ENCODE measurements around the gene TMEM259. TPM values are rescaled to one million over a fixed set of nuclear protein-coding genes. Genes with fewer than 3 reads are reported as not detected.
A peak's percentile ranks its signal among the peaks of the same experiment; 100 is the strongest.

The TMEM259 gene
- total and polyA plus RNA-seq, 2 of the 13 experiments (the other 11 are each of a cell fraction or from before 2014, with no cell fraction given) = 64.7 to 164 TPM

DNA sequence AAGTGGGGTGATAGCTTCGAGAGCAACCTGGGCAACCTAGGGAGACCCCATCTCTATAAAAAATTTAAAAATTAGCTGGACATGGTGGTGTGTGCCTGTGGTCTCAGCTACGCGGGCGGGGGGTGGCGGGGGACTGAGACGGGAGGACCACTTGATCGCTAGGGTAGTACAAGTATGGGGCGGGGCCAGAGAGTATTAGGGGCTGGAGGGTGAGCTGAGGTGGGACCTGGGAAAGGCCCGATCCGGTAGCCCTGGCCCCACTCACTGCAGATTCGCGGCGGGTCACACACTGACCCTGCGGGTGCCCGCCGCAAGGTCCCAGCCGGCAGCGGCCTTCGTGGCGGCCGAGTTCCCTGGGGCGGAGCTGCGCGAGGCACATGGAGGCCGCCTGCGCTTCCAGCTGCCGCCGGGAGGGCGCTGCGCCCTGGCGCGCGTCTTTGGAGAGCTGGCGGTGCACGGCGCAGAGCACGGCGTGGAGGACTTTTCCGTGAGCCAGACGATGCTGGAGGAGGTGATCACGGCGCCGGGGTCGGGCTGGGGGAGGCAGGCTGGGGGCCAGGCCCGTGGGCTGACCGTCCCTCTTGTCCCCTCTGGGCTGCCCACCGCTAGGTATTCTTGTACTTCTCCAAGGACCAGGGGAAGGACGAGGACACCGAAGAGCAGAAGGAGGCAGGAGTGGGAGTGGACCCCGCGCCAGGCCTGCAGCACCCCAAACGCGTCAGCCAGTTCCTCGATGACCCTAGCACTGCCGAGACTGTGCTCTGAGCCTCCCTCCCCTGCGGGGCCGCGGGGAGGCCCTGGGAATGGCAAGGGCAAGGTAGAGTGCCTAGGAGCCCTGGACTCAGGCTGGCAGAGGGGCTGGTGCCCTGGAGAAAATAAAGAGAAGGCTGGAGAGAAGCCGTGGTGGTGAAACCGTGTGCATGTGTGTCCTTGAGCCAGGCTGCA, 44.0 kb upstream of the TMEM259 start (continued):
- TF ChIP-seq, protein P1, sequence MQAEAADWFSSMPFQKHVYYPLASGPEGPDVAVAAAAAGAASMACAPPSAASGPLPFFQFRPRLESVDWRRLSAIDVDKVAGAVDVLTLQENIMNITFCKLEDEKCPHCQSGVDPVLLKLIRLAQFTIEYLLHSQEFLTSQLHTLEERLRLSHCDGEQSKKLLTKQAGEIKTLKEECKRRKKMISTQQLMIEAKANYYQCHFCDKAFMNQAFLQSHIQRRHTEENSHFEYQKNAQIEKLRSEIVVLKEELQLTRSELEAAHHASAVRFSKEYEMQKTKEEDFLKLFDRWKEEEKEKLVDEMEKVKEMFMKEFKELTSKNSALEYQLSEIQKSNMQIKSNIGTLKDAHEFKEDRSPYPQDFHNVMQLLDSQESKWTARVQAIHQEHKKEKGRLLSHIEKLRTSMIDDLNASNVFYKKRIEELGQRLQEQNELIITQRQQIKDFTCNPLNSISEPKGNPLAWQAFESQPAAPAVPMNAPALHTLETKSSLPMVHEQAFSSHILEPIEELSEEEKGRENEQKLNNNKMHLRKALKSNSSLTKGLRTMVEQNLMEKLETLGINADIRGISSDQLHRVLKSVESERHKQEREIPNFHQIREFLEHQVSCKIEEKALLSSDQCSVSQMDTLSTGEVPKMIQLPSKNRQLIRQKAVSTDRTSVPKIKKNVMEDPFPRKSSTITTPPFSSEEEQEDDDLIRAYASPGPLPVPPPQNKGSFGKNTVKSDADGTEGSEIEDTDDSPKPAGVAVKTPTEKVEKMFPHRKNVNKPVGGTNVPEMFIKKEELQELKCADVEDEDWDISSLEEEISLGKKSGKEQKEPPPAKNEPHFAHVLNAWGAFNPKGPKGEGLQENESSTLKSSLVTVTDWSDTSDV (CRISPR knock-in tag; IDR thresholded peaks at IDR 0.05) = peak; percentile 91
- TF ChIP-seq GABPA (IDR thresholded peaks at IDR 0.05; ENCODE audit: low read depth, low read length) (no peak), GABPA (CRISPR knock-in tag; IDR thresholded peaks at IDR 0.05; ENCODE audit: low read depth) (no peak), ZNF20 (CRISPR knock-in tag; IDR thresholded peaks at IDR 0.05) (no peak), ZSCAN30 (CRISPR knock-in tag; IDR thresholded peaks at IDR 0.05) (no peak), MED1 (CRISPR knock-in tag; IDR thresholded peaks at IDR 0.05) (peak; percentile 35; the same call in 1 of the 2 replicates), KMT2A (CRISPR knock-in tag; IDR thresholded peaks at IDR 0.05) (peak; percentile 53), ZMYM3 (CRISPR knock-in tag; IDR thresholded peaks at IDR 0.05) (no peak), ZNF891 (CRISPR knock-in tag; IDR thresholded peaks at IDR 0.05) (peak; percentile 22; the same call in 1 of the 2 replicates), KLF12 (CRISPR knock-in tag; IDR thresholded peaks at IDR 0.05; ENCODE audit: borderline replicate concordance) (no peak), REL (CRISPR knock-in tag; conservative IDR thresholded peaks at IDR 0.05) (no peak), ZMYM4 (CRISPR knock-in tag; IDR thresholded peaks at IDR 0.05) (peak; percentile 29; the same call in 1 of the 2 replicates)
- TF ChIP-seq, protein P2, sequence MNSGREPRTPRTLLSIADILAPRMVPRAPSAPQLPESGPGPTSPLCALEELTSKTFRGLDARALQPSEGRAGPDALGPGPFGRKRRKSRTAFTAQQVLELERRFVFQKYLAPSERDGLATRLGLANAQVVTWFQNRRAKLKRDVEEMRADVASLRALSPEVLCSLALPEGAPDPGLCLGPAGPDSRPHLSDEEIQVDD (CRISPR knock-in tag; IDR thresholded peaks at IDR 0.05; ENCODE audit: borderline replicate concordance) = peak; percentile 77; the same call in 1 of the 2 replicates
- TF ChIP-seq, protein P3, sequence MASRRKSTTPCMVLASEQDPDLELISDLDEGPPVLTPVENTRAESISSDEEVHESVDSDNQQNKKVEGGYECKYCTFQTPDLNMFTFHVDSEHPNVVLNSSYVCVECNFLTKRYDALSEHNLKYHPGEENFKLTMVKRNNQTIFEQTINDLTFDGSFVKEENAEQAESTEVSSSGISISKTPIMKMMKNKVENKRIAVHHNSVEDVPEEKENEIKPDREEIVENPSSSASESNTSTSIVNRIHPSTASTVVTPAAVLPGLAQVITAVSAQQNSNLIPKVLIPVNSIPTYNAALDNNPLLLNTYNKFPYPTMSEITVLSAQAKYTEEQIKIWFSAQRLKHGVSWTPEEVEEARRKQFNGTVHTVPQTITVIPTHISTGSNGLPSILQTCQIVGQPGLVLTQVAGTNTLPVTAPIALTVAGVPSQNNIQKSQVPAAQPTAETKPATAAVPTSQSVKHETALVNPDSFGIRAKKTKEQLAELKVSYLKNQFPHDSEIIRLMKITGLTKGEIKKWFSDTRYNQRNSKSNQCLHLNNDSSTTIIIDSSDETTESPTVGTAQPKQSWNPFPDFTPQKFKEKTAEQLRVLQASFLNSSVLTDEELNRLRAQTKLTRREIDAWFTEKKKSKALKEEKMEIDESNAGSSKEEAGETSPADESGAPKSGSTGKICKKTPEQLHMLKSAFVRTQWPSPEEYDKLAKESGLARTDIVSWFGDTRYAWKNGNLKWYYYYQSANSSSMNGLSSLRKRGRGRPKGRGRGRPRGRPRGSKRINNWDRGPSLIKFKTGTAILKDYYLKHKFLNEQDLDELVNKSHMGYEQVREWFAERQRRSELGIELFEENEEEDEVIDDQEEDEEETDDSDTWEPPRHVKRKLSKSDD (CRISPR knock-in tag; IDR thresholded peaks at IDR 0.05; ENCODE audit: low read depth) = peak; percentile 59; the same call in 1 of the 2 replicates
- TF ChIP-seq, protein P4, sequence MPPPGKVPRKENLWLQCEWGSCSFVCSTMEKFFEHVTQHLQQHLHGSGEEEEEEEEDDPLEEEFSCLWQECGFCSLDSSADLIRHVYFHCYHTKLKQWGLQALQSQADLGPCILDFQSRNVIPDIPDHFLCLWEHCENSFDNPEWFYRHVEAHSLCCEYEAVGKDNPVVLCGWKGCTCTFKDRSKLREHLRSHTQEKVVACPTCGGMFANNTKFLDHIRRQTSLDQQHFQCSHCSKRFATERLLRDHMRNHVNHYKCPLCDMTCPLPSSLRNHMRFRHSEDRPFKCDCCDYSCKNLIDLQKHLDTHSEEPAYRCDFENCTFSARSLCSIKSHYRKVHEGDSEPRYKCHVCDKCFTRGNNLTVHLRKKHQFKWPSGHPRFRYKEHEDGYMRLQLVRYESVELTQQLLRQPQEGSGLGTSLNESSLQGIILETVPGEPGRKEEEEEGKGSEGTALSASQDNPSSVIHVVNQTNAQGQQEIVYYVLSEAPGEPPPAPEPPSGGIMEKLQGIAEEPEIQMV (CRISPR knock-in tag; IDR thresholded peaks at IDR 0.05; ENCODE audit: low read depth) = no peak
- TF ChIP-seq, protein P5, sequence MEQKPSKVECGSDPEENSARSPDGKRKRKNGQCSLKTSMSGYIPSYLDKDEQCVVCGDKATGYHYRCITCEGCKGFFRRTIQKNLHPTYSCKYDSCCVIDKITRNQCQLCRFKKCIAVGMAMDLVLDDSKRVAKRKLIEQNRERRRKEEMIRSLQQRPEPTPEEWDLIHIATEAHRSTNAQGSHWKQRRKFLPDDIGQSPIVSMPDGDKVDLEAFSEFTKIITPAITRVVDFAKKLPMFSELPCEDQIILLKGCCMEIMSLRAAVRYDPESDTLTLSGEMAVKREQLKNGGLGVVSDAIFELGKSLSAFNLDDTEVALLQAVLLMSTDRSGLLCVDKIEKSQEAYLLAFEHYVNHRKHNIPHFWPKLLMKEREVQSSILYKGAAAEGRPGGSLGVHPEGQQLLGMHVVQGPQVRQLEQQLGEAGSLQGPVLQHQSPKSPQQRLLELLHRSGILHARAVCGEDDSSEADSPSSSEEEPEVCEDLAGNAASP (CRISPR knock-in tag; IDR thresholded peaks at IDR 0.05; ENCODE audit: borderline replicate concordance) = no peak
- TF ChIP-seq, protein P6, sequence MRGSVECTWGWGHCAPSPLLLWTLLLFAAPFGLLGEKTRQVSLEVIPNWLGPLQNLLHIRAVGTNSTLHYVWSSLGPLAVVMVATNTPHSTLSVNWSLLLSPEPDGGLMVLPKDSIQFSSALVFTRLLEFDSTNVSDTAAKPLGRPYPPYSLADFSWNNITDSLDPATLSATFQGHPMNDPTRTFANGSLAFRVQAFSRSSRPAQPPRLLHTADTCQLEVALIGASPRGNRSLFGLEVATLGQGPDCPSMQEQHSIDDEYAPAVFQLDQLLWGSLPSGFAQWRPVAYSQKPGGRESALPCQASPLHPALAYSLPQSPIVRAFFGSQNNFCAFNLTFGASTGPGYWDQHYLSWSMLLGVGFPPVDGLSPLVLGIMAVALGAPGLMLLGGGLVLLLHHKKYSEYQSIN (CRISPR knock-in tag; IDR thresholded peaks at IDR 0.05; ENCODE audit: borderline replicate concordance) = no peak

Measured in HepG2 (cell line).